ENCODE measurements around the gene TIPIN. TPM values are rescaled to one million over a fixed set of nuclear protein-coding genes. Genes with fewer than 3 reads are reported as not detected.

TIPIN gene
- total and polyA plus RNA-seq, 2 of the 8 experiments (the other 6 are each of a cell fraction or from before 2014, with no cell fraction given): 8.5 to 24.7 TPM

- H3K9ac ChIP-seq (replicated peaks in 1 of 4; ENCODE audit: extremely low read depth in 1 of 4, low read depth in 3 of 4, low read length in 3 of 4): peak overlapping the region in 3 of 4 experiments; percentile 58 to 73 (median 69); a peak in 6 of 7 replicates
- 47% methylated on average over 22 of the region's 22 CpGs; no CpG with 5 or more reads in 1 of the 2 experiments for WGBS, 2 experiments (ENCODE audit: extremely low coverage in 1 of 2, insufficient coverage in 1 of 2, insufficient read length in 1 of 2, insufficient replicate concordance in 2 of 2, low coverage in 1 of 2, low lambda C conversion rate in 2 of 2, missing lambda C conversion rate in 1 of 2)
- TF ChIP-seq MAX (IDR thresholded peaks at IDR 0.05): no peak; the same call in 1 of the 2 replicates
Measured at GRCh38 chr15:66292571-66293418, 63.7 kb downstream of the TIPIN start.

More at GRCh38 chr15:66292571-66293418, 63.7 kb downstream of the TIPIN start:
- peak overlapping the region; percentile 47 for H2BK120ac ChIP-seq (replicated peaks; ENCODE audit: low read depth, low read length)
- peak overlapping the region; percentile 97 for H2AFZ ChIP-seq (ENCODE audit: low read length)
- peak overlapping the region; percentile 27 for H4K5ac ChIP-seq (ENCODE audit: insufficient read length, low read depth, low read length)
- H3K4me1 ChIP-seq (replicated peaks in 1 of 4; ENCODE audit: control insufficient read depth in 3 of 4, insufficient read depth in 4 of 4, low read length in 3 of 4): peaks cover 6 to 12% (median 7%) of the 10 kb centered on the region in 4 experiments; a peak in 6 of 7 replicates
- no peaks in the 10 kb centered on the region; the same call in 1 of the 2 replicates for H3K79me1 ChIP-seq (ENCODE audit: low read depth, low read length)
- peak overlapping the region; percentile 73; the same call in 1 of the 2 replicates for H2BK15ac ChIP-seq (ENCODE audit: low read length)
- H2AK5ac ChIP-seq (ENCODE audit: low read depth, low read length): no peak overlapping the region
- H3K4me3 ChIP-seq (ENCODE audit: extremely low read depth in 1 of 4, insufficient read depth in 2 of 4, low read depth in 3 of 4, low read length in 4 of 4): peak overlapping the region; percentile 54 to 73 (median 60)
- H3K27ac ChIP-seq (ENCODE audit: low read depth, low read length): peak overlapping the region; percentile 65; the same call in 1 of the 2 replicates
- FAIRE-seq: no peak
- H4K8ac ChIP-seq (ENCODE audit: extremely low read depth, insufficient read depth, low read length): peak overlapping the region; percentile 88
- no peaks in the 10 kb centered on the region for H3K36me3 ChIP-seq (ENCODE audit: control insufficient read depth in 2 of 4, insufficient read depth in 4 of 4, low read length in 3 of 4)
- H2BK5ac ChIP-seq (ENCODE audit: low read depth, low read length): 0 out of 2 replicates have a peak overlapping the region, but pooled peaks have one; percentile 79
- no peak overlapping the region for H3K14ac ChIP-seq (ENCODE audit: insufficient read length)
- peak overlapping the region; percentile 89 for H4K91ac ChIP-seq (replicated peaks; ENCODE audit: insufficient read length, low read length)
- peak overlapping the region; percentile 42 for H3K56ac ChIP-seq (replicated peaks; ENCODE audit: insufficient read length, low read depth, low read length)
- H3K23ac ChIP-seq (ENCODE audit: insufficient read length): no peak overlapping the region
- H3K79me2 ChIP-seq (ENCODE audit: control insufficient read depth in 1 of 2, insufficient read depth in 2 of 2, low read length in 2 of 2): peaks cover 0 to 4% of the 10 kb centered on the region in 2 experiments; a peak in 1 of 4 replicates
- H3K18ac ChIP-seq (ENCODE audit: extremely low read depth, low read length): peak overlapping the region; percentile 92
- H2BK12ac ChIP-seq (ENCODE audit: low read depth, low read length): no peak overlapping the region; the same call in 1 of the 2 replicates
- no peak for DNase-seq (ENCODE audit: low read depth in 1 of 2, low spot score in 2 of 2)
- H2BK20ac ChIP-seq (ENCODE audit: low read length): no peak overlapping the region
- ChIA-PET CTCF (ENCODE audit: partially characterized antibody) (interaction anchor here (0.5 to 2.0 kb wide), 7 partner anchors 9 to 445 kb away, joined by 3 to 6 read pairs (median 4); no protein-coding TSS in a partner anchor), POLR2A (ENCODE audit: partially characterized antibody) (interaction anchor here (0.6 to 3.4 kb wide), 9 partner anchors 8 to 212 kb away, joined by 3 to 20 read pairs (median 4); partner anchors contain the start of genes RPL4, SNAPC5 and ZWILCH)
- peak overlapping the region; percentile 81 to 88 for H3K4me2 ChIP-seq (ENCODE audit: insufficient read depth in 1 of 2, low read depth in 2 of 2, low read length in 2 of 2)
- H3K4ac ChIP-seq (replicated peaks; ENCODE audit: insufficient read length, low read depth, low read length): no peak overlapping the region
- H4K20me1 ChIP-seq (replicated peaks in 1 of 2; ENCODE audit: control insufficient read depth in 1 of 2, insufficient read depth in 2 of 2, low read length in 2 of 2): no peaks in the 10 kb centered on the region
- no peaks in the 10 kb centered on the region for H3K9me3 ChIP-seq (ENCODE audit: insufficient read depth in 2 of 2, low read depth in 1 of 2, low read length in 1 of 2)
- peaks cover 2% of the 10 kb centered on the region; the same call in 1 of the 2 replicates for H3K23me2 ChIP-seq (ENCODE audit: low read depth, low read length)
- H3K27me3 ChIP-seq (replicated peaks in 1 of 4; ENCODE audit: control insufficient read depth in 3 of 4, extremely low read depth in 1 of 4, insufficient read depth in 3 of 4, low read length in 3 of 4): no peaks in the 10 kb centered on the region
